A673 (cell line): ENCODE data around the gene PRSS53. TPM values are rescaled to one million over a fixed set of nuclear protein-coding genes. Genes with fewer than 3 reads are reported as not detected.
A peak's percentile ranks its signal among the peaks of the same experiment; 100 is the strongest.
"Not testable (repeated sequence)": the region's sequence is repeated elsewhere in the genome, so short reads cannot be mapped to it uniquely, and the experiment has no call there.

Experiments
- BruUV-seq: library from RNA; stranded (reverse); fragments of 400-500 nt; replicated peaks from 2 replicates; lab custom pipeline; 2021; lab: Mats Ljungman, UMichigan
- CTCF ChIA-PET: fragments of 300-600 bp; sonication (Branson Sonifier 250); formaldehyde crosslinking; loops from one replicate; lab custom pipeline; 2022; ENCODE audit warnings: antibody characterized with exemption; lab: Charles Lee
- POLR2A ChIA-PET: fragments of 300-600 bp; sonication (Branson Sonifier 250); formaldehyde crosslinking; loops from one replicate; lab custom pipeline; 2022; ENCODE audit warnings: antibody characterized with exemption; ENCODE audit not compliant: low non-redundant PET; lab: Charles Lee
- DNase-seq: peaks from one replicate; pipeline ENCODE4 v3.0.0-alpha.2; 2015; ENCODE audit warnings: low spot score
- H3K27ac ChIP-seq: fragments of 200-600 bp; sonication (generic); 2 replicates; pipeline ENCODE4 v1.5.1; 2016; ENCODE audit warnings: mixed run types, low read depth, mild to moderate bottlenecking, mixed read lengths, antibody characterized with exemption, low read length; ENCODE audit not compliant: poor library complexity, severe bottlenecking
- H3K27me3 ChIP-seq: fragments of 200-600 bp; sonication (generic); replicated peaks from 2 replicates; pipeline ENCODE4 v1.6.1; 2017; ENCODE audit warnings: mixed run types, low read depth, mild to moderate bottlenecking, mixed read lengths, antibody characterized with exemption, low read length; ENCODE audit not compliant: insufficient read depth, poor library complexity
- H3K36me3 ChIP-seq: fragments of 200-600 bp; sonication (generic); 2 replicates; pipeline ENCODE4 v1.6.1; 2016; ENCODE audit warnings: mixed run types, mild to moderate bottlenecking, mixed read lengths, antibody characterized with exemption, low read length; ENCODE audit not compliant: insufficient read depth, poor library complexity, severe bottlenecking
- H3K4me1 ChIP-seq: fragments of 200-600 bp; sonication (generic); 2 replicates; pipeline ENCODE4 v1.6.1; 2017; ENCODE audit warnings: mixed run types, mild to moderate bottlenecking, mixed read lengths, antibody characterized with exemption, low read length; ENCODE audit not compliant: insufficient read depth, poor library complexity, severe bottlenecking
- H3K4me3 ChIP-seq: fragments of 200-600 bp; sonication (generic); 2 replicates; pipeline ENCODE4 v1.5.1; 2016; ENCODE audit warnings: low read depth, mixed run types, mild to moderate bottlenecking, mixed read lengths, low read length; ENCODE audit not compliant: poor library complexity, severe bottlenecking
- H3K9me3 ChIP-seq: fragments of 200-600 bp; sonication (generic); 2 replicates; pipeline ENCODE4 v1.6.1; 2016; ENCODE audit warnings: mixed run types, low read depth, mild to moderate bottlenecking, mixed read lengths, antibody characterized with exemption, low read length; ENCODE audit not compliant: poor library complexity, severe bottlenecking
- EZH2 ChIP-seq: fragments of 200-600 bp; sonication (generic); IDR thresholded peaks from 2 replicates; pipeline ENCODE4 v1.6.1; 2017; ENCODE audit warnings: borderline replicate concordance, low read depth, mild to moderate bottlenecking, mixed read lengths, antibody characterized with exemption, low read length; ENCODE audit not compliant: poor library complexity, severe bottlenecking
- intact Hi-C: fragments of 100-400 bp; cut with micrococcal nuclease; formaldehyde crosslinking; loops from one replicate; pipeline ENCODE4 v1.10.0; 2022; ENCODE audit not compliant: unreplicated experiment
- total RNA-seq: library from RNA; stranded (reverse); gene quantifications from 2 replicates; pipeline ENCODE4 v1.2.3, GENCODE V29; 2021
- TF ChIP-seq, protein P1 (sequence below): fragments of 300-800, 200-600 bp; sonication (generic); conservative IDR thresholded peaks from 2 replicates; pipeline ENCODE4 v1.5.1; 2017; ENCODE audit warnings: low read depth, mild to moderate bottlenecking, antibody characterized with exemption, low read length, moderate library complexity, mixed read lengths

PRSS53 gene
- total RNA-seq, 1 experiment from 2014 or later, result 3.1 TPM

DNA sequence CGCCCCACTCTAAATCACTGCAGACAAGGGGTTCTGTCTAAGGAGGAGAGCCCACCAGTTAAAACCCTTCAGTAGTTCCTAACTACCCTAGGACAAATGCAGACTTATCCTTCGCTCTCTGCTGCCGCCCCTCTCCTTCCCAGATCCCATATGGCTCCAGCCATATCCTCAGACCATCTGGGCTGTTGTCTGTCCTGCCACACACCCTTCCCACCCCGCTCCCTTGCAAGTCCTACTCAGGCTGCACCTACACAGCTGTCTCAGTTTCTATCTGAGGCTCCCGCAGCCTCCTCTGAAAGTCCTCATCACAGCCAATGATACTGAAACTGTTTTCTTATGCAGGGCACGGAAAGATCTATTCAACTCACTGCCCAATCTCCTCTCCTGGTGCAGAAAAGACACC is 18.7 kb upstream of the PRSS53 start:
- H3K27ac ChIP-seq, result no peak overlapping the region
- no peak for DNase-seq
- TF ChIP-seq, protein P1, sequence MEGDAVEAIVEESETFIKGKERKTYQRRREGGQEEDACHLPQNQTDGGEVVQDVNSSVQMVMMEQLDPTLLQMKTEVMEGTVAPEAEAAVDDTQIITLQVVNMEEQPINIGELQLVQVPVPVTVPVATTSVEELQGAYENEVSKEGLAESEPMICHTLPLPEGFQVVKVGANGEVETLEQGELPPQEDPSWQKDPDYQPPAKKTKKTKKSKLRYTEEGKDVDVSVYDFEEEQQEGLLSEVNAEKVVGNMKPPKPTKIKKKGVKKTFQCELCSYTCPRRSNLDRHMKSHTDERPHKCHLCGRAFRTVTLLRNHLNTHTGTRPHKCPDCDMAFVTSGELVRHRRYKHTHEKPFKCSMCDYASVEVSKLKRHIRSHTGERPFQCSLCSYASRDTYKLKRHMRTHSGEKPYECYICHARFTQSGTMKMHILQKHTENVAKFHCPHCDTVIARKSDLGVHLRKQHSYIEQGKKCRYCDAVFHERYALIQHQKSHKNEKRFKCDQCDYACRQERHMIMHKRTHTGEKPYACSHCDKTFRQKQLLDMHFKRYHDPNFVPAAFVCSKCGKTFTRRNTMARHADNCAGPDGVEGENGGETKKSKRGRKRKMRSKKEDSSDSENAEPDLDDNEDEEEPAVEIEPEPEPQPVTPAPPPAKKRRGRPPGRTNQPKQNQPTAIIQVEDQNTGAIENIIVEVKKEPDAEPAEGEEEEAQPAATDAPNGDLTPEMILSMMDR, result no peak
- TF ChIP-seq EZH2, result no peak
- no peaks in the 10 kb centered on the region for H3K27me3 ChIP-seq
- POLR2A ChIA-PET, result no interaction called here
- H3K36me3 ChIP-seq, result peaks cover 30% of the 10 kb centered on the region
- peaks cover 13% of the 10 kb centered on the region for H3K4me1 ChIP-seq
- no peaks in the 10 kb centered on the region for H3K9me3 ChIP-seq
- no TSS peak for BruUV-seq
- CTCF ChIA-PET, result no interaction called here
- intact Hi-C loops, result no loop called here
- H3K4me3 ChIP-seq, result no peak overlapping the region

- no peaks in the 10 kb centered on the region for H3K27me3 ChIP-seq
- intact Hi-C loops, result no loop called here
- peaks cover 13% of the 10 kb centered on the region for H3K4me1 ChIP-seq
- TF ChIP-seq, protein P1, result no peak
- no peak for TF ChIP-seq EZH2
- H3K27ac ChIP-seq, result no peak overlapping the region
- CTCF ChIA-PET, result no interaction called here
- no peak for DNase-seq
- no TSS peak for BruUV-seq
- H3K36me3 ChIP-seq, result peaks cover 23% of the 10 kb centered on the region
- no peaks in the 10 kb centered on the region for H3K9me3 ChIP-seq
- POLR2A ChIA-PET, result no interaction called here
- H3K4me3 ChIP-seq, result no peak overlapping the region
Measured at GRCh38 chr16:31106509-31107464, 18.0 kb upstream of the PRSS53 start.

DNA sequence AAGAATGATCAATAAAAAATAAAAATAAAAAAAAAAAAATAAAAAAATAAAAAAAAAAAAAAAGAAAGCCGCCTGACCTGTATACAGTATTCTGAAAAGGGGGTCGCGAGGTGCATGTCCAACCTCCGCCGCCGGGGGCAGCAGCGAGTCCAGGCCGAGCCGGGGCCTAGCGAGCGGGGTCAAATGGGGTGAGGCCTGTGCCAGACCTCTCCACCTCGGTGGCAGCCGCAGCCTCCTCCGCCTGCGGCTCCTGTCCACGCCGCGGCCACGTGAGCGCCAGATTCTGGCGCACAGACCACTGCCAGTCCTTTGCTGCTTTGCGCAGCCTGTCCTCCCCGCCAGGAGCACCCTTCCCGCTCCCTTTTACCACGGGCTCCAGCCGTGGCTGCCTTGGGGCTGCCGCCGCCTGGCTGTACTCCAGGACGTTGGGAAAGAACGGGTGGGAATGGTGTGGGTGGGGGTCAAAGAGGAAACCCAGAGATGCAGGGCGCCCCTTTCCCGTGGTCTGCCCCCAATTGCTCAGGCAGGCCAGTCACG is 17.0 kb upstream of the PRSS53 start:
- ChIA-PET POLR2A (no interaction called here), CTCF (no interaction called here)
- no peak overlapping the region for H3K4me3 ChIP-seq
- peak; percentile 54 for DNase-seq
- H3K36me3 ChIP-seq, result peaks cover 13% of the 10 kb centered on the region
- no peaks in the 10 kb centered on the region for H3K27me3 ChIP-seq
- no TSS peak for BruUV-seq
- H3K9me3 ChIP-seq, result no peaks in the 10 kb centered on the region
- H3K27ac ChIP-seq, result peak overlapping the region; percentile 30
- H3K4me1 ChIP-seq, result peaks cover 13% of the 10 kb centered on the region
- TF ChIP-seq, protein P1, result peak; percentile 75
- TF ChIP-seq EZH2, result no peak
- intact Hi-C loops, result no loop called here

DNA sequence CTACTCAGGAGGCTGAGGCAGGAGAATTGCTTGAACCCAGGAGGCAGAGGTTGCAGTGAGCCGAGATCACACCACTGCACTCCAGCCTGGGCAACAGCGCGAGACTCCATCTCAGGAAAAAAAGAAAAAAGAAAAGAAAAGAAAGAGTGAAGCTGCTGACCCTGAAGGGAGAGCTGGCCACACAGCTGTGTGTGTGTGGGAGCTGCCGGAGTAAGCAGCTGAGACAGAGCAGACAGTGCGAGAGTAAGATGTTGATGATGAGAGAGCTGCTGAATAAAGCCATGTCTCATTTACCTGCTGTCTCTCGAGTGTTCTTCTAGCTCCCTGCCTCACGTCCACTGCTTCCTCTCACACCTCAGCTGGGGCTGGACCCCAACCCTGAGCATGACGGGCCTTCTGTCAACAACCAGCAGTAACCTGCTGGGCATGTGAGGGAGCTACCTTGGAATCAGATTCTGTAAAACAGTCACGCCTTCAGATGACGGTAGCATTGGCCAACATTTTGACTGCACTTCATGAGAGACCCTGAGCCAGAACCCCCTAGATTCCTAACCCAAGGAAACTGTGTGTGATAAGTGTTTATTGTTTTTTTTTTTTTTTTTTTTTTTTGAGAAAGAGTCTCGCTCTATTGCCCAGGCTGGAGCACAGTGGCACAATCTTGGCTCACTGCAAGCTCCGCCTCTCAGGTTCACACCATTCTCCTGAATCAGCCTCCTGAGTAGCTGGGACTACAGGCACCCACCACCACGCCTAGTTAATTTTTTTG is 12.3 kb upstream of the PRSS53 start:
- H3K27me3 ChIP-seq, H3K9me3 ChIP-seq, H3K4me1 ChIP-seq, H3K27ac ChIP-seq, H3K4me3 ChIP-seq, H3K36me3 ChIP-seq, BruUV-seq, DNase-seq, CTCF ChIA-PET, POLR2A ChIA-PET, intact Hi-C loops: not testable (repeated sequence)
